ENCODE measurements around the gene TIMP2. TPM values are rescaled to one million over a fixed set of nuclear protein-coding genes. Genes with fewer than 3 reads are reported as not detected.

The TIMP2 gene
- total and polyA plus RNA-seq, 2 of the 4 experiments (the other 2 are of a cell fraction), result 43.9 to 416 TPM

GRCh38 chr17:78900816-78901215 lies 24.4 kb downstream of the TIMP2 start:
- peaks cover 43% of the 10 kb centered on the region for H3K36me3 ChIP-seq (ENCODE audit: control insufficient read depth, insufficient read depth, low read length)
- no peak overlapping the region for H3K4me3 ChIP-seq (ENCODE audit: insufficient read depth, low read depth, low read length)
- CTCF ChIA-PET, result interaction anchor here (1.4 kb wide), 1 partner anchor 71 kb away, joined by 3 read pairs; no protein-coding TSS in a partner anchor
- no peak overlapping the region for H4K91ac ChIP-seq (ENCODE audit: insufficient read depth, low read depth, low read length)
- intact Hi-C loops (cut with micrococcal nuclease), result no loop called here
- H2AK9ac ChIP-seq (replicated peaks; ENCODE audit: low read depth, low read length, poor library complexity), result no peak overlapping the region
- peaks cover 95% of the 10 kb centered on the region for H4K20me1 ChIP-seq (ENCODE audit: insufficient read depth, low read length)
- H2AFZ ChIP-seq (replicated peaks; ENCODE audit: low read length, poor library complexity), result no peak overlapping the region
- ATAC-seq (ENCODE audit: low read depth), result no peak
- no peak overlapping the region for H2AK5ac ChIP-seq (ENCODE audit: low read depth, low read length)
- WGBS, 2 experiments (ENCODE audit: extremely low coverage in 2 of 2, insufficient read length in 1 of 2), result 93% methylated on average over 27 of the region's 29 CpGs; no CpG with 5 or more reads in 1 of the 2 experiments
- dilution Hi-C loops (cut with HindIII; ENCODE audit: low sequenced_read_pairs, unreplicated experiment), result no loop called here
- peaks cover 28% of the 10 kb centered on the region for H3K4me1 ChIP-seq (ENCODE audit: control insufficient read depth, insufficient read depth, low read length)
- H3K23ac ChIP-seq (ENCODE audit: low read depth, low read length), result no peak overlapping the region
- no peak overlapping the region for H3K14ac ChIP-seq (replicated peaks; ENCODE audit: low read depth, low read length)
- H2BK15ac ChIP-seq (ENCODE audit: low read depth, low read length), result no peak overlapping the region
- H3K9me3 ChIP-seq (ENCODE audit: control insufficient read depth, insufficient read depth, low read length), result no peaks in the 10 kb centered on the region
- no peak overlapping the region for H4K5ac ChIP-seq (ENCODE audit: low read depth, low read length)
- H2BK120ac ChIP-seq (ENCODE audit: low read depth, low read length), result no peak overlapping the region
- no peak overlapping the region for H2BK5ac ChIP-seq (ENCODE audit: low read depth, low read length, poor library complexity, severe bottlenecking)
- in situ Hi-C loops (cut with MboI; ENCODE audit: low sequenced_read_pairs), result no loop called here
- no peak overlapping the region for H2BK20ac ChIP-seq (ENCODE audit: low read depth, low read length)
- no peak overlapping the region for H3K4ac ChIP-seq (ENCODE audit: low read depth, low read length)
- H4K8ac ChIP-seq (ENCODE audit: low read depth in 2 of 2, low read length in 2 of 2), result no peak overlapping the region
- peaks cover 43% of the 10 kb centered on the region for H3K9me1 ChIP-seq (ENCODE audit: insufficient read depth, low read length)
- no peaks in the 10 kb centered on the region for H3K27me3 ChIP-seq (ENCODE audit: control insufficient read depth, insufficient read depth, low read length)
- BruUV-seq (replicated peaks), result no TSS peak
- no peak overlapping the region for H3K9ac ChIP-seq (ENCODE audit: low read depth, low read length)
- H3K56ac ChIP-seq (ENCODE audit: extremely low read depth, insufficient read depth, low read length), result no peak overlapping the region
- peaks cover 34 to 91% of the 10 kb centered on the region in 2 experiments for H3K79me1 ChIP-seq (ENCODE audit: low read depth in 1 of 2, low read length in 2 of 2)
- no peak for DNase-seq
- no peak overlapping the region for H3K27ac ChIP-seq (ENCODE audit: insufficient read depth, low read length)
- H3K18ac ChIP-seq (ENCODE audit: low read depth, low read length), result no peak overlapping the region
- TF ChIP-seq CTCF (conservative IDR thresholded peaks at IDR 0.05; ENCODE audit: low read depth, low read length) (no peak), ELK1 (IDR thresholded peaks at IDR 0.05; ENCODE audit: borderline replicate concordance, low read depth, low read length) (no peak), USF2 (IDR thresholded peaks at IDR 0.05; ENCODE audit: low read depth, low read length) (no peak), CHD1 (IDR thresholded peaks at IDR 0.05; ENCODE audit: low read depth, low read length) (no peak), RAD21 (IDR thresholded peaks at IDR 0.05; ENCODE audit: low read length) (no peak), NFE2L2 (IDR thresholded peaks at IDR 0.05; ENCODE audit: low read depth, low read length) (no peak), MAFK (IDR thresholded peaks at IDR 0.05; ENCODE audit: low read depth, low read length) (no peak), POLR2A (IDR thresholded peaks at IDR 0.05; ENCODE audit: low read depth, low read length) (no peak), RFX5 (IDR thresholded peaks at IDR 0.05; ENCODE audit: low read depth, low read length) (no peak), CEBPB (IDR thresholded peaks at IDR 0.05; ENCODE audit: low read depth, low read length) (no peak), MAZ (IDR thresholded peaks at IDR 0.05; ENCODE audit: borderline replicate concordance, low read depth, low read length) (no peak), BHLHE40 (IDR thresholded peaks at IDR 0.05; ENCODE audit: low read depth, low read length) (no peak)
- no peak overlapping the region for H3K4me2 ChIP-seq (ENCODE audit: low read depth, low read length)
- POLR2A ChIA-PET (ENCODE audit: unreplicated experiment), result no interaction called here
